H1 (cell line): ENCODE measurements around the gene OST4. TPM values are rescaled to one million over a fixed set of nuclear protein-coding genes. Genes with fewer than 3 reads are reported as not detected.

Source experiments
- BACH1 ChIP-seq: IDR thresholded peaks from 2 replicates; pipeline ENCODE4 v1.6.1; 2012; ENCODE audit warnings: low read length, improper control_type of control experiment
- CBX5 ChIP-seq: fragments of 300-800, 300-1000 bp; sonication (generic); IDR thresholded peaks from 2 replicates; pipeline ENCODE4 v1.7.1; 2016; ENCODE audit warnings: antibody characterized with exemption, low read length, low read depth
- CHD2 ChIP-seq: IDR thresholded peaks from 2 replicates; pipeline ENCODE4 v1.6.1; 2012; ENCODE audit warnings: low read length, improper control_type of control experiment
- CHD7 ChIP-seq: fragments of 300-600 bp; sonication (generic); IDR thresholded peaks from 2 replicates; pipeline ENCODE4 v1.7.1; 2012; ENCODE audit warnings: low read length, moderate library complexity, mild to moderate bottlenecking, inconsistent platforms; ENCODE audit not compliant: insufficient replicate concordance
- EZH2 ChIP-seq: fragments of 200-600 bp; sonication (generic); IDR thresholded peaks from 2 replicates; pipeline ENCODE4 v1.7.1; 2012; ENCODE audit warnings: low read depth, mild to moderate bottlenecking, moderate library complexity, low read length, inconsistent platforms; ENCODE audit not compliant: severe bottlenecking
- KDM1A ChIP-seq: fragments of 200-600, 300-600 bp; sonication (generic); IDR thresholded peaks from 2 replicates; pipeline ENCODE4 v1.7.1; 2016; ENCODE audit warnings: mild to moderate bottlenecking, low read length, borderline replicate concordance
- KDM5A ChIP-seq: fragments of 200-600 bp; IDR thresholded peaks from 2 replicates; pipeline ENCODE4 v1.7.1; 2012; ENCODE audit warnings: mild to moderate bottlenecking, low read length, inconsistent platforms, mixed read lengths
- RFX5 ChIP-seq: IDR thresholded peaks from 2 replicates; pipeline ENCODE4 v1.6.1; 2011; ENCODE audit warnings: low read depth, low read length, improper control_type of control experiment, borderline replicate concordance
- TEAD4 ChIP-seq: IDR thresholded peaks from 2 replicates; pipeline ENCODE4 v1.6.1; 2012; ENCODE audit warnings: low read depth, low read length, inconsistent platforms, mixed read lengths
- ZNF274 ChIP-seq: IDR thresholded peaks from 2 replicates; pipeline ENCODE4 v1.7.0; 2012; ENCODE audit warnings: low read length, borderline replicate concordance; ENCODE audit errors: extremely low read depth
- polyA plus RNA-seq, 7 experiments: library from polyadenylated mRNA; depleted of rRNA in 3 of 7; stranded (reverse) in 5 of 7; unstranded in 2 of 7; fragments of >200 nt in 5 of 7; fragments of 200-250 nt in 2 of 7; gene quantifications; 1 replicate in 5 of 7; 2 replicates in 1 of 7; 4 replicates in 1 of 7; pipeline versions ENCODE4 v1.2.1 to v1.2.3, GENCODE V29; 2011 to 2013; ENCODE audit warnings: missing spikeins in 2 of 7, mixed read lengths in 2 of 7
- total RNA-seq: library from RNA; stranded (reverse); fragmentation: NEBNext Ultra II Directional; extraction: Animal tissue kit (Norgen Biotek cat#: 25700); gene quantifications from 2 replicates; pipeline ENCODE4 v1.2.1, GENCODE V29; 2021

The OST4 gene
- total and polyA plus RNA-seq, 2 of the 8 experiments (the other 6 are each of a cell fraction or from before 2014, with no cell fraction given): 225 to 865 TPM

DNA sequence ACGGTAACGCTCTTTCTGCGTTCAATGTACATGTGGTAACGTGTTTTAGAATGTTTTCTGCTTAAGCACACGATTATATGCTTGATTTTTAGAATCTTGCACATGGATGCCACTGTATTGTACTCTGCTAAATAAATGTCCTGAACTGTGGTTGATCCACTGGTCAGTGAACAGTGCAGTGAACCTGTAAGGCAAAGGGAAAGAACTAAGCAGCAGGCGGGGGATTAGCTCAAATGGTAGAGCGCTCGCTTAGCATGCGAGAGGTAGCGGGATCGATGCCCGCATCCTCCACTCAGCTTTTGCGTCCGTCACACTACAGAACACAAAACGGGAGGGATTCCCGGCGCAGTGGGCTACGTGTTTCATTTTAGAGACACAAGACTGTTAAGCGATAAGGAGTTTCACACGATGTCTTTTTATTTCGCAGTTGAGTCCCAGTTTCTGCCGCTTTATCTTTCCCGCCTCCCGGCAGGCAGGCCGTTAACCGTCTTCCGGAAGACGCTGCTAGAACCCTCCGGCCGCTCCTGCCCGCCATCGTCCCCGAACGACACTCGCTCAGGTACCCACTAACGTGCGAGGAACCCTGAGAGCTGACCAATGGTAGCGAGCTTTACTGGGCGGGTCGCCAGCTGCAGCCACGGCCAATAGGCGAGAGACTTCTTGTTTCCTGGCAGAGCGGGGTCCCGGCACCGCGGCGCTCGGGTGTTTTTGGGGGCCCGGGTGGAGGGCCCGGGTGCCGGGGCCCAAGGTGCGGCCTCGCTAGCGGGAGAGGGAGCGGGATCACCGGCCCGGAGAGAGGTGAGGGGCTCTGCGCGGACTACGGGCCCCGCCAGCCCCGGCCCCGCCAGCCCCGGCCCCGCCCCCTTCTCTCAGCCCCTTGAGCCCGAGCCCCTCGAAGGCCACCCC lies 20.2 kb downstream of the OST4 start, which contains the start of gene AGBL5 (continued):
- TF ChIP-seq CHD7: peak; percentile 26
- TF ChIP-seq EZH2: no peak
- peak; percentile 93 for TF ChIP-seq BACH1
- TF ChIP-seq KDM5A: no peak
- TF ChIP-seq TEAD4: peak; percentile 71
- TF ChIP-seq CBX5: no peak
- TF ChIP-seq CHD2: peak; percentile 62
- no peak for TF ChIP-seq ZNF274
- TF ChIP-seq KDM1A: 0 out of 2 replicates have a peak, but pooled peaks have one; percentile 62
- TF ChIP-seq RFX5: no peak
